Adrenal gland (tissue), 5 donors: ENCODE data around the gene STPG4.

Experiments
- CTCF ChIP-seq, 6 experiments: fragments of 450-650 bp in 4 of 6; fragments of 200-600 bp in 2 of 6; sonication (generic) in 1 of 6; IDR thresholded peaks; 1 replicate in 5 of 6; 2 replicates in 1 of 6; pipeline versions ENCODE4 v1.5.1 to v1.8.0; 2016 to 2021; ENCODE audit warnings: antibody characterized with exemption in 6 of 6, mild to moderate bottlenecking in 2 of 6, moderate library complexity in 1 of 6
- POLR2A ChIP-seq, 2 donors: fragments of 450-650 bp; IDR thresholded peaks; one replicate each; pipeline ENCODE4 v1.6.1; 2017; ENCODE audit warnings: antibody characterized with exemption in 2 of 2, mild to moderate bottlenecking in 2 of 2, moderate library complexity in 1 of 2
- donor health status: DM: no; HTN: no; CAD: no.

- no peak for TF ChIP-seq POLR2A (IDR thresholded peaks at IDR 0.05)
- no peak for TF ChIP-seq CTCF (IDR thresholded peaks at IDR 0.05)
These were observed 39.3 kb upstream of the STPG4 start for GRCh38 chr2:47194410-47194809.
